Activated naive CD4-positive, alpha-beta T cell (primary cell): ENCODE data around the gene SEH1L.
"Not testable (repeated sequence)": the region's sequence is repeated elsewhere in the genome, so short reads cannot be mapped to it uniquely, and the experiment has no call there.

Experiments
- DNase-seq, 4 experiments: peaks; one replicate each; lab custom pipeline; 2025; lab: John Stamatoyannopoulos, UW

Gene SEH1L

GRCh38 chr18:12947285-12948049 is at the start of gene SEH1L:
SEH1L (plus strand) TSS chr18:12948011; CDS start chr18:12948122, 111 bp downstream.
- peak; percentile 98 to 99 (median 99) for DNase-seq

GRCh38 chr18:12901208-12901607 is 46.6 kb upstream of the SEH1L start:
- not testable (repeated sequence) for DNase-seq

- DNase-seq, result no peak
Measured at GRCh38 chr18:12904012-12904516, 43.7 kb upstream of the SEH1L start.

- no peak for DNase-seq
Measured at GRCh38 chr18:12906119-12906518, 41.7 kb upstream of the SEH1L start.

- DNase-seq, result no peak
Measured at GRCh38 chr18:12906773-12907172, 41.0 kb upstream of the SEH1L start.

- no peak for DNase-seq
Measured at GRCh38 chr18:12907258-12907925, 40.4 kb upstream of the SEH1L start.

GRCh38 chr18:12908706-12909105 is 39.1 kb upstream of the SEH1L start:
- no peak for DNase-seq

GRCh38 chr18:12911025-12911928 is 36.5 kb upstream of the SEH1L start:
- peak in 2 of 4 experiments; percentile 34 to 47 for DNase-seq

- DNase-seq, result no peak
Measured at GRCh38 chr18:12911929-12912703, 35.7 kb upstream of the SEH1L start.

- DNase-seq, result no peak
Measured at GRCh38 chr18:12921178-12921577, 26.6 kb upstream of the SEH1L start.

GRCh38 chr18:12922266-12922665 is 25.5 kb upstream of the SEH1L start:
- DNase-seq, result no peak

- no peak for DNase-seq
Measured at GRCh38 chr18:12924616-12925015, 23.2 kb upstream of the SEH1L start.

GRCh38 chr18:12928206-12928605 is 19.6 kb upstream of the SEH1L start:
- DNase-seq, result no peak

GRCh38 chr18:12928641-12929040 is 19.2 kb upstream of the SEH1L start:
- no peak for DNase-seq

- DNase-seq, result no peak
Measured at GRCh38 chr18:12929477-12930083, 18.2 kb upstream of the SEH1L start.

GRCh38 chr18:12930376-12930775 is 17.4 kb upstream of the SEH1L start:
- DNase-seq, result no peak

- no peak for DNase-seq
Measured at GRCh38 chr18:12930908-12931307, 16.9 kb upstream of the SEH1L start.

- no peak for DNase-seq
Measured at GRCh38 chr18:12933327-12933726, 14.5 kb upstream of the SEH1L start.

- peak in 3 of 4 experiments; percentile 37 to 69 (median 63) for DNase-seq
Measured at GRCh38 chr18:12934454-12935071, 13.2 kb upstream of the SEH1L start.

GRCh38 chr18:12939162-12939561 is 8.6 kb upstream of the SEH1L start:
- no peak for DNase-seq
